CD14-positive monocyte (primary cell): ENCODE results near the gene B4GALT2. TPM values are rescaled to one million over a fixed set of nuclear protein-coding genes. Genes with fewer than 3 reads are reported as not detected.

Source experiments
- DNase-seq, 3 donors: peaks; one replicate each; pipeline ENCODE4 v3.0.0-alpha.2; 2011 to 2022
- H2AFZ ChIP-seq: 2 replicates; pipeline ENCODE4 v1.6.0; 2012; ENCODE audit warnings: mild to moderate bottlenecking, low read depth, low read length, inconsistent platforms; ENCODE audit not compliant: insufficient read depth, poor library complexity, severe bottlenecking
- H3K27ac ChIP-seq, 2 donors: 1 replicate in 1 of 2; 2 replicates in 1 of 2; pipeline ENCODE4 v1.5.1; 2012 to 2013; ENCODE audit warnings: low read length in 2 of 2, control low read depth in 1 of 2, inconsistent platforms in 1 of 2, low read depth in 1 of 2, mild to moderate bottlenecking in 1 of 2
- H3K27me3 ChIP-seq, 2 donors: one replicate each; pipeline versions ENCODE4 v1.6.0 to v1.6.1; 2011 to 2013; ENCODE audit warnings: low read length in 2 of 2; ENCODE audit not compliant: control insufficient read depth in 2 of 2, insufficient read depth in 2 of 2
- H3K36me3 ChIP-seq, 2 donors: replicated peaks in 1 of 2; 1 replicate in 1 of 2; 2 replicates in 1 of 2; pipeline versions ENCODE4 v1.5.1 to v1.6.1; 2012 to 2013; ENCODE audit warnings: low read length in 2 of 2, control low read depth in 1 of 2, inconsistent platforms in 1 of 2, mild to moderate bottlenecking in 1 of 2; ENCODE audit not compliant: insufficient read depth in 2 of 2, control insufficient read depth in 1 of 2
- H3K4me1 ChIP-seq, 2 donors: 1 replicate in 1 of 2; 2 replicates in 1 of 2; pipeline versions ENCODE4 v1.5.1 to v1.6.1; 2012 to 2013; ENCODE audit warnings: low read length in 2 of 2, control low read depth in 1 of 2, inconsistent platforms in 1 of 2, mild to moderate bottlenecking in 1 of 2, moderate library complexity in 1 of 2; ENCODE audit not compliant: insufficient read depth in 2 of 2, control insufficient read depth in 1 of 2
- H3K4me2 ChIP-seq: replicated peaks from 2 replicates; pipeline ENCODE3; 2012; ENCODE audit warnings: low read length, moderate library complexity, mild to moderate bottlenecking; ENCODE audit not compliant: poor library complexity, severe bottlenecking; ENCODE audit errors: extremely low read depth
- H3K4me3 ChIP-seq, 3 experiments: fragments of 200-600 bp in 1 of 3; sonication (generic) in 1 of 3; replicated peaks in 1 of 3; 1 replicate in 2 of 3; 2 replicates in 1 of 3; pipeline ENCODE4 v1.5.1; 2011 to 2013; ENCODE audit warnings: low read length in 3 of 3, mild to moderate bottlenecking in 3 of 3, control low read depth in 2 of 3, low read depth in 2 of 3, inconsistent platforms in 1 of 3, moderate library complexity in 1 of 3
- H3K79me2 ChIP-seq: 2 replicates; pipeline ENCODE4 v1.6.0; 2012; ENCODE audit warnings: mild to moderate bottlenecking, control low read depth, inconsistent platforms, low read length, moderate library complexity; ENCODE audit not compliant: insufficient read depth
- H3K9ac ChIP-seq: 2 replicates; pipeline ENCODE4 v1.6.0; 2017; ENCODE audit warnings: low read length, mild to moderate bottlenecking; ENCODE audit not compliant: insufficient read depth, poor library complexity, severe bottlenecking
- H3K9me3 ChIP-seq, 2 donors: replicated peaks in 1 of 2; 1 replicate in 1 of 2; 2 replicates in 1 of 2; pipeline versions ENCODE4 v1.5.1 to v1.6.1; 2012 to 2013; ENCODE audit warnings: low read length in 2 of 2, control low read depth in 1 of 2; ENCODE audit not compliant: control insufficient read depth in 1 of 2, insufficient read depth in 1 of 2
- H4K20me1 ChIP-seq: 2 replicates; pipeline ENCODE4 v1.6.0; 2012; ENCODE audit warnings: mild to moderate bottlenecking, low read length, control low read depth, moderate library complexity; ENCODE audit not compliant: insufficient read depth
- H3K27ac Mint-ChIP-seq, 7 donors: one replicate each; pipeline ENCODE4 v1.8.0; 2020; ENCODE audit warnings: mild to moderate bottlenecking in 7 of 7, mixed read lengths in 7 of 7, moderate library complexity in 6 of 7, inconsistent platforms in 2 of 7
- H3K27me3 Mint-ChIP-seq, 3 donors: one replicate each; pipeline ENCODE4 v1.8.0; 2021 to 2022; ENCODE audit warnings: low read depth in 3 of 3, mild to moderate bottlenecking in 3 of 3, mixed read lengths in 3 of 3, moderate library complexity in 3 of 3, inconsistent platforms in 1 of 3
- H3K36me3 Mint-ChIP-seq, 2 donors: one replicate each; pipeline ENCODE4 v1.8.0; 2020; ENCODE audit warnings: mixed read lengths in 2 of 2, inconsistent platforms in 1 of 2, mild to moderate bottlenecking in 1 of 2
- H3K4me1 Mint-ChIP-seq: one replicate; pipeline ENCODE4 v1.8.0; 2020; ENCODE audit warnings: mild to moderate bottlenecking, mixed read lengths
- H3K4me3 Mint-ChIP-seq, 2 donors: one replicate each; pipeline ENCODE4 v1.8.0; 2020; ENCODE audit warnings: mild to moderate bottlenecking in 2 of 2, mixed read lengths in 2 of 2, moderate library complexity in 1 of 2
- H3K9me3 Mint-ChIP-seq, 7 donors: one replicate each; pipeline ENCODE4 v1.8.0; 2020 to 2022; ENCODE audit warnings: mixed read lengths in 7 of 7, mild to moderate bottlenecking in 6 of 7, moderate library complexity in 6 of 7, inconsistent platforms in 2 of 7
- WGBS: methylation state at CpG from one replicate; pipeline ENCODE4 v1.1.5; 2013; ENCODE audit warnings: missing lambda C conversion rate; ENCODE audit not compliant: insufficient coverage; 5-methylcytosine and 5-hydroxymethylcytosine counted together
- intact Hi-C, 2 donors: fragments of 100-400 bp; cut with micrococcal nuclease; formaldehyde crosslinking; loops; one replicate each; pipeline versions ENCODE4 v1.15.0 to v1.15.1; 2023
- polyA plus RNA-seq, 3 donors: library from polyadenylated mRNA; depleted of rRNA in 1 of 3; unstranded in 2 of 3; stranded (reverse) in 1 of 3; fragments of 300-500 nt in 2 of 3; fragments of >200 nt in 1 of 3; fragmentation: Illumina TruSeq in 2 of 3; gene quantifications; 1 replicate in 2 of 3; 2 replicates in 1 of 3; pipeline ENCODE4 v1.2.3, GENCODE V29; 2012 to 2021
- TF ChIP-seq, protein P1 (sequence below): fragments of 200-600 bp; IDR thresholded peaks from one replicate; pipeline ENCODE4 v1.8.0; 2022; ENCODE audit warnings: antibody characterized with exemption, mild to moderate bottlenecking

B4GALT2 gene
- polyA plus RNA-seq, 3 donors = 0.30 to 0.35 TPM; not detected in 1

GRCh38 chr1:43985984-43986595 lies 7.1 kb downstream of the B4GALT2 start:
- Histone ChIP-seq H3K4me3 (no peak overlapping the region), H3K9me3 (no peaks in the 10 kb centered on the region), H3K27me3 (no peaks in the 10 kb centered on the region), H3K27ac (no peak overlapping the region), H3K36me3 (no peaks in the 10 kb centered on the region), H3K4me1 (peaks cover 19 to 23% of the 10 kb centered on the region in 2 donors), H2AFZ (no peak overlapping the region), H3K79me2 (no peaks in the 10 kb centered on the region), H3K4me2 (no peak overlapping the region), H4K20me1 (no peaks in the 10 kb centered on the region), H3K9ac (no peak overlapping the region)
- H3K36me3 Mint-ChIP-seq = peaks cover 3% of the 10 kb centered on the region in 2 donors
- peak overlapping the region in 3 of 7 donors; percentile 10 to 45 (median 32) for H3K27ac Mint-ChIP-seq
- WGBS = 94% methylated on average over 2 of the region's 4 CpGs
- intact Hi-C loops = no loop called here
- TF ChIP-seq, protein P1, sequence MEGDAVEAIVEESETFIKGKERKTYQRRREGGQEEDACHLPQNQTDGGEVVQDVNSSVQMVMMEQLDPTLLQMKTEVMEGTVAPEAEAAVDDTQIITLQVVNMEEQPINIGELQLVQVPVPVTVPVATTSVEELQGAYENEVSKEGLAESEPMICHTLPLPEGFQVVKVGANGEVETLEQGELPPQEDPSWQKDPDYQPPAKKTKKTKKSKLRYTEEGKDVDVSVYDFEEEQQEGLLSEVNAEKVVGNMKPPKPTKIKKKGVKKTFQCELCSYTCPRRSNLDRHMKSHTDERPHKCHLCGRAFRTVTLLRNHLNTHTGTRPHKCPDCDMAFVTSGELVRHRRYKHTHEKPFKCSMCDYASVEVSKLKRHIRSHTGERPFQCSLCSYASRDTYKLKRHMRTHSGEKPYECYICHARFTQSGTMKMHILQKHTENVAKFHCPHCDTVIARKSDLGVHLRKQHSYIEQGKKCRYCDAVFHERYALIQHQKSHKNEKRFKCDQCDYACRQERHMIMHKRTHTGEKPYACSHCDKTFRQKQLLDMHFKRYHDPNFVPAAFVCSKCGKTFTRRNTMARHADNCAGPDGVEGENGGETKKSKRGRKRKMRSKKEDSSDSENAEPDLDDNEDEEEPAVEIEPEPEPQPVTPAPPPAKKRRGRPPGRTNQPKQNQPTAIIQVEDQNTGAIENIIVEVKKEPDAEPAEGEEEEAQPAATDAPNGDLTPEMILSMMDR = no peak
- H3K9me3 Mint-ChIP-seq = peaks cover 0 to 2% (median 0%) of the 10 kb centered on the region in 7 donors
- H3K27me3 Mint-ChIP-seq = peaks cover 0 to 4% (median 4%) of the 10 kb centered on the region in 3 donors
- H3K4me1 Mint-ChIP-seq = peaks cover 22% of the 10 kb centered on the region
- H3K4me3 Mint-ChIP-seq = no peak overlapping the region
- no peak for DNase-seq

GRCh38 chr1:43986712-43987111 lies 7.7 kb downstream of the B4GALT2 start:
- H3K27me3 ChIP-seq = no peaks in the 10 kb centered on the region
- no peak overlapping the region for H3K9ac ChIP-seq
- no peak overlapping the region for H2AFZ ChIP-seq
- H3K9me3 Mint-ChIP-seq = peaks cover 0 to 2% (median 0%) of the 10 kb centered on the region in 7 donors
- H3K9me3 ChIP-seq = no peaks in the 10 kb centered on the region
- no peak overlapping the region for H3K27ac Mint-ChIP-seq
- DNase-seq = no peak
- WGBS = 94% methylated on average over 5 of the region's 6 CpGs
- peaks cover 3% of the 10 kb centered on the region in 2 donors for H3K36me3 Mint-ChIP-seq
- no peaks in the 10 kb centered on the region for H3K79me2 ChIP-seq
- H3K27ac ChIP-seq = no peak overlapping the region
- H3K36me3 ChIP-seq = no peaks in the 10 kb centered on the region
- no peak overlapping the region for H3K4me2 ChIP-seq
- TF ChIP-seq, protein P1 = no peak
- peaks cover 22% of the 10 kb centered on the region for H3K4me1 Mint-ChIP-seq
- H3K4me3 Mint-ChIP-seq = no peak overlapping the region
- no peak overlapping the region for H3K4me3 ChIP-seq
- peaks cover 19 to 27% of the 10 kb centered on the region in 2 donors for H3K4me1 ChIP-seq
- intact Hi-C loops = no loop called here
- H4K20me1 ChIP-seq = no peaks in the 10 kb centered on the region
- H3K27me3 Mint-ChIP-seq = peaks cover 0 to 4% (median 4%) of the 10 kb centered on the region in 3 donors
